ENCODE results near the gene MTA1.

Gene MTA1

DNA sequence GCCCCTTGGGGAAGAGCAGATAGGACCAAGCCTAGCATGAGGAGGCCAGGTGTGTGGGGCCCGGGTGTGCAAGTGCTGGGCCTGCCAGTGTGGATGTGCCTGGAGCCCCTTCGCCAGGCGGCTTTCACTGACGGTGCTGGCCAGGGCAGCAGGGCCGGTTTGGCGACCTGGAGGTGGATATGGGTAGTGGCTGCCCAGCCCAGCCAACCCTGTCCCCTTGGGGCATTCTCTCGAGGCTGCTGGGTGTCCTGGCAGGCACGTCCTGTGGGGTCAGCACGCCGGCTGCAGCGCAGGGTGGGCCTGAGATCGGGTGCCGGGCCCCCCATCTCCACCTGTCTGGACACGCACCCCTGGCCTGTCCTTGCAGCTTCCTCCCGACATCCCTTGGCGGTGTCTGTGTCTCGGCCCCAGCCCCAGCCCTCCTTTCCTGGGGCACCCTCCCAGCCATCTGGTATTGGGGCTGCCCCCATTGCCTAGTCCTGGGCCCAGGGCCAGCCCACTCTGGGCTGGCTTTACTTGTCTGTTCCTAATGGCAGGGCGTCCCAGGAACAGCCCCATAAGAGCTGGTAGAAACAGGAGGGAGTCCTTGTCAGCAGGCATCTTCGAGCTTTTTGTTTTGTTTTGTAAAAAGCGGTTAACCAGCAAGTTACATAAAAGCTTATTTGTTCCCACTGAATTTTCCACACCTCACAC lies 47.8 kb downstream of the MTA1 start:
- no peak for DNase-seq

DNA sequence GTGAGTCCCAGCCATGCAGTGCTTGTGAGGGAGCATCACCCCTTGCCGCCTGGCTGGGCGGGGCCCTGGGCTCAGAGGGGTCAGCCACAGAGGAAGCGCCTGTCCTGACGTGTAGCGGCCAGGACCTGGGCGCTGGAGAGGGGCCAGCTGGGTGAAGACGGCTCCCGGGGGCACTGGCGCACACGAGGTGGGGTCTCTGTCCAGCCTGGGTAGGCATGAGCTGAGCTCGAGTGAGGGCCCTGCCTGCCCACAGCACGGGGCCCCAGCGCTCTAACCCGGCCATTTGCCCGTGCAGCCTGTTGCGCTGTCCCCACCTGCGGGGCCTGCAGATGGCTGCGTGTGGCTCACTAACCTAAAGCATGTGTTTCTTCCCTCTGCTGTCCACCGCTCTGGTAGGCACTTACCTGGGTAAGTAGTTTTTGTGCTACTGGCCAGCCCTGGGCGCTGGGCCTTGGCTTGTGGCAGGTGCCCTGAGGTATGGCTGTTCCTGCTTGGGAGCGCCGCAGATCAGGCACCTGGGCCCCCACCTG lies 48.4 kb downstream of the MTA1 start:
- DNase-seq = no peak

DNA sequence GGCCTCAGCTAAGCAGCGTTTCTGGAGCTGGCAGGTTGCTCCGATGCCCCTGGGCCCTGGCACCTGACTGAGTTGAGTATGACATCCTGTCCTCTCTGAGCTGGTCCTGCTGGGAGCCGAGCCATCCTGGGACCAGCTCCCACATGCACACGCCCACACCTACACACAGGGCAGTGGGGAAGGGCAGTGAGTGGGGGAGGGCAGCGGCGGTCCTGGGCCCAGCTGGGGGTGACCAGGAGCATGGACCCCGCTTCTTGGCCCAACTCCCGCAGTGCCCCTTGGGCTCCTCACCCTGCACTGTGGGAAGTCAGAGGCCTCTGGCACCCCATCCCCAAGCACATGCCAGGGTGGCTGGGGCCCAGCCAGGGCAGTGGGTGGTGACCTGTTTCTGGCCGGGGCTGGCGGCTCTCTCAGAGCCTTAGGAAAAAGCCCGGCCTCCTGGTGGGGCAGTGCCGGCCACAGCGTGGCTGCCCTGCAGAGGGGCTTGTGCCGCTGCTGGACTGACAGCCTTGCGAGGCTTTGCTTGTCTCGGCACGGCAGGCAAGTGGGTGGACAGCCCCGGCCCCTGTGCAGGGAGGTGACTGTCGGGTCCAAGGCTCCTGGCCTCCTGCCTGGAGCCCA lies 49.1 kb downstream of the MTA1 start:
- no peak for DNase-seq

DNA sequence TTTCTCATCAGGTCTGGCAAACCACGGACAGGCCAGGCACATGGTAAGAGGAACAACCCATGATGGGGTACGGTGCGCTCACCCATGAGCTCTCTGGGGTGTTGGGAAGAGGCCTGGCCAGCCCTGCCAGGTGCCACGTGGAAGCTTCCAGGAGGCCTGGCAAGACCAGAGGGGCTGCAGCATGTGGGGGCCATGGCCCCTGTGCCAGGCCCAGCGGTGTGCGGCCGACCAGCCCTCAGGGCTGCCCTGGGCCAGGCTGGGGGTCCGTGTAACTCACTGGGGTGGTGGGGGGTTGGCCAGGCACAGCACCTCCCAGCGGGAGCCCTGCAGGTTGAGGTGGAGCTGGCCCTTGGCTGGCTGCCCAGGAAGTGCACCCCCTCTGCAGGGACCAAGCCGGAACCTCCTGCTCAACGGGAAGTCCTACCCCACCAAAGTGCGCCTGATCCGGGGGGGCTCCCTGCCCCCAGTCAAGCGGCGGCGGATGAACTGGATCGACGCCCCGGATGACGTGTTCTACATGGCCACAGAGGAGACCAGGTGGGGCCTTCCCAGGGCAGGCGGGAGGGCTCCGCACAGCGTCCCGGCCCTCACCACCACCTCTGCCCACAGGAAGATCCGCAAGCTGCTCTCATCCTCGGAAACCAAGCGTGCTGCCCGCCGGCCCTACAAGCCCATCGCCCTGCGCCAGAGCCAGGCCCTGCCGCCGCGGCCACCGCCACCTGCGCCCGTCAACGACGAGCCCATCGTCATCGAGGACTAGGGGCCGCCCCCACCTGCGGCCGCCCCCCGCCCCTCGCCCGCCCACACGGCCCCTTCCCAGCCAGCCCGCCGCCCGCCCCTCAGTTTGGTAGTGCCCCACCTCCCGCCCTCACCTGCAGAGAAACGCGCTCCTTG lies 50.1 kb downstream of the MTA1 start:
- DNase-seq = no peak

DNA sequence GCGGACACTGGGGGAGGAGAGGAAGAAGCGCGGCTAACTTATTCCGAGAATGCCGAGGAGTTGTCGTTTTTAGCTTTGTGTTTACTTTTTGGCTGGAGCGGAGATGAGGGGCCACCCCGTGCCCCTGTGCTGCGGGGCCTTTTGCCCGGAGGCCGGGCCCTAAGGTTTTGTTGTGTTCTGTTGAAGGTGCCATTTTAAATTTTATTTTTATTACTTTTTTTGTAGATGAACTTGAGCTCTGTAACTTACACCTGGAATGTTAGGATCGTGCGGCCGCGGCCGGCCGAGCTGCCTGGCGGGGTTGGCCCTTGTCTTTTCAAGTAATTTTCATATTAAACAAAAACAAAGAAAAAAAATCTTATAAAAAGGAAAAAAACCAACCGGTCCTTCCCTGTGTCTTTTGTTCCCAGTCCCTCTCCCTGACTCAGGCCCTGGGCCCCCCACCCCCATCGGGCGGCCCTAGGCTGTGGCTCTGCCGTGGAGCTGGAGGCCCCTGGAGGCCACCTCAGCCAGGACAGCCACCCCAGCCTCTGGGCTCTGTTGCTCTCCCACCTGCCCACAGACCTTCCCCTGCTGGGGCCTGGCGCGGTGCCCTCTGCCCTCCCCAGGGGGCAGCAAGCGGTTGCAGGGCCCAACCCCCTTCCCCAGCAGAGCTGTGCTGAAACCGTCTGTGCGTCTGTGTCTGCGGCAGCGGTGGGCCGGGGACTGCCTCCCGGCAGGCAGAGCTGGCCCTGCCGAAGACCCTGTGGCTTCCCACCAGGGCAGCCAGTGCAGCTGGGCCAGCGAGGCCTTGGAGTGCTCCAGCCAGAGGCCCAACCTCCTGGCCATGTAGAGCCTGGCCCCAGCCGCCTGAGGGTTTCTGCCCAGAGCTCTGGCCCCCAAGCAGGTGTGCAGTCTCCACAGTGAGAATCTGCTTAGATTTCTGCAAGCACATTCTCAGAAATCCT lies 51.0 kb downstream of the MTA1 start:
- DNase-seq = no peak

DNA sequence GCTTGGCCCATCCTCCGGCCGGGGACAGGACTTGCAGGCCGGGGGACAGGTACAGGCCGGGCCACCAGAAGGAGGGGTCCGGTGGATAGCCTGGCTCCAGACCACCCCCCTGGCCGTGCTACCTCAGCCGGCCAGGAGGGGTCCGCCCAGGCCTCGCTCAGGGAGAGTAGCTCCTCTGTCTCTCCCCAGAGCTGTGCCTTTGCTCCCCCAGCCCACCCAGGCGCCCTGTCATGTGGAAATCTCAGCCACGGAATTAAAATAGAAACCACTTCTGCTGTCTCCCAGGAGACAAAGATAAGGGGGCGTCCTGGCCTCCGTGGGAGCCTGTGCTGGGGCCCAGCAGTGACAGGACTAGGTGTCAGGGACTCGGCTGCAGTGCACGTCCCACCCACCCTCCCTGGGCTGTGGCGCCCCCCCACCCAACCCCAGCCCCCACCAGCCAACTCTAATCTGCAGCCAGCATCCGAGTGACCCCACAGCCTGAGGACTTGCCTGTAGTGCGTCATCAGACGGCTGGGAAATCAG lies 51.7 kb downstream of the MTA1 start:
- no peak for DNase-seq

DNA sequence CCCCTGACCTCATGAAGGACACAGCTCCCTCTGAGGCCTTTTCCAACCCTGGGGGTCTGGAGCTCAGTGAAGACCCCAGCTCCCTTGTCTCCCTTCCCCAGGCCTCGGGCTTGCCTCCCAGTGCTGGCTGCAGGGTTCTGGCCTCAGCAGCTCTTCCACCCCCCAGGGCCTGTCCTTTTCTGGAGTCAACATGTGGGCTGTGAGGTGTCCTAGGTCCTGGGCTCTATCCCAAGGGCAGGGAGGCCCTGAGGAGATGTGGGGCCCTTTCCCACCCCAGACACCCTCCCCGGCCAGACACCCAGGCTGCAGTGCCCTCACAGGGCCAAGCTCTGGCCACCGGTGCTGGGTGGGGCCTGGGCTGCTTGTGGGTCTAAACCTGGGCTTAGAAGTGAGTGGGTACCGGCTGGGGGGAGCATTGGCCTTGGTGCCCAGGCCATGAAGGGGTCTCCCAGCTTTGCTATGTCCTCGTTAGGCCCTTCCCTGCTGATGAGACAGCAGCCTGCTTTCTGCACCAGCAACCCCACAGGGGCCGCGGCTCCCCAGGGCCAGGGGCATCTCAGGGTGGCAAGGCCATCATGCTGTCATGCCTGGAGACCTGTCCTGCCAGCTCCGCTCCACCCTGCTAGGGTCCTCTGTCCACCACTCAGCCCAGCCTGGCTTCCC lies 52.3 kb downstream of the MTA1 start:
- DNase-seq = no peak

DNA sequence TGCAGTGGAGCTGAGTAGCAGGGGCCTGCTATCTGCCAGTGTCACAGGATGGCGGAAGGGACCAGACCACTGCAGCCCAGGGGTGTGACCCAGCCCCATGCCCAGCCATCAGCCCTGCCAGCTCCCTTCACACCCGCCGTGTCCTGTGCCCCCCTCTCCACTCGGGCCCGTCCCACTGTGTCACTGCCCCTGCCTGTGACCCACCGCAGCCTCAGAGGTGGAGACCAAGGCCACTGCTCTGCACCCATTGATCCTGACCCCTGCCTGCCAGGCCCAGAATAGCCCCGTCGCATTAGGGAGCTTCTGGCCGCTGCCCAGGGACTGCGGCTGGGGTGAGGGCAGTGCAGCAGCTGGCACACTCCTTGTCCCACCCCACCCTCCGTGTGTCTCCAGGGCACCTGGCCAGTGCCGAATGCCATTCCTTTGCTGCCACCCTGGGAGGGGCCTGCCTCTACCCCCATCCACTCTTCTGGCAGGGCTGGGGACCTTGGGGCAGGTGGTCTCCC lies 52.9 kb downstream of the MTA1 start:
- no peak for DNase-seq

DNA sequence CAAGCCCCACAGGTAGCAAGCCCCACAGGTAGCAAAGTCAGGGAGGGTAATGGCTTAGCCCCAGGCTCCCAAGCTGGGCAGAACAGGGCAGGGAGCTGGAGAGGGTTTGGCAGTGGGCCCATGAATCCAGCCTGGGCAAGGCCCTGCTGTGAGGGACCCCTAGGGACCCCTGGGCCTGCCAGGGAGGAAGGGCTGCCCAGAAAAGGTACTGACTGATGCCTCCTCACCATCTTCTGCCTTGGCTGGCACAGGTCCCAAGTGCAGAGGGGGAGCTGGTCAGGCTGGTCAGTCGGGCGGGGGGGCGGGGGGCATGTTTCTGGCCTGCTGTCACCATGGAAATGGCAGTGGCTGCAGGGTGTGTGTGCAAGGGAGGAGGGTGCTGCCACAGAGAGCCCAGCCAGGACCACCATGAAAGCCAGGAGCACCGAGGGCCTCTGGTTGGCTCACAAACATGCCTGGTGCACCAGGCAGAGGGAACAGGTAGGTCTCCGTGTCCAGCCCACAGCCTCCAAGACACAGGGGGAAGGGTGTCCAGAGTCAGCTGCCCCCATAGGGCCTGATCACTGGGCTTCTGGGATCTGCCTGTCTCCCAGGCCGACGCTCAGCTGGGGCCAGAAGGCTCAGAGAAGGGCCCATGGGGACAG lies 53.5 kb downstream of the MTA1 start:
- DNase-seq = no peak

DNA sequence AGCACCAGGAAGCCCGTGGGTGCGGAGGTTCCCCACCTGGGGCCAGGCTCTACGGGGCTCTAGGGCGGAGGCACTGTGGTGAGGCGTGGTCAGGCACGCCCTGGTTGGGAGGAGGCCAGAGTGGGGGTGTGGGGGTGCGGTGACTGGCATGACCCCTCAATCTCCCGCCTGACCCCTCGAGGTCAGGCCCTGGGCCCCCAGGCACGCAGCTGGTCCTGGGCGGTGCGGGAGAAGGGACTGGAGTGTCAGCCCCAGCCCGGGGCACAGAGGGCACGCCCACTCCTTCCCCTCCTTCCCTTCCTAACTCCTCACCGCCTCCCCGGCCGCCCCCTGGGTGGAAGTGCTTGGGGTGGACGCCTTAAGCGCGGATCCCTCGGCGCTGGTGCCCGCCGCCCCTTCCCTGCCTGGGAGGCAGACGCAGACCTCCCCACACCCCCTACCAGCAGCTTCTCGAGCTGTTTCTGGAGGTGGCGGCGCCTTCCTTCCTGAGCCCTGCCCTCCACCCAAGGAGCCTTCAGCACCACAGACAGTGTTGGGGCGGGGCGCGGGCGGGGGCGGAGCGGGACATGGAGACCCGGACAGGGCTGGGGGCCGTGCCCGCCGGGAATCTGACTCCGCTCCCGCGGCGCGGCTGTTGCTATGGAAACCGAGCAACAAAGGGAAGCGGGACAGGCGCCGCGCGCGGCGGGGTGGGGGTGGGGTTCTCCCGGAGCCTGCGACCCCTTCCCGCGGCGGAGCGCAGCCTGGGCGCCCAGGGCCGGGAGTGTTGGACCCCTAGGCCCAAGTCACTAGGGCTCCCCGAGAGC lies 54.3 kb downstream of the MTA1 start:
- no peak for DNase-seq

DNA sequence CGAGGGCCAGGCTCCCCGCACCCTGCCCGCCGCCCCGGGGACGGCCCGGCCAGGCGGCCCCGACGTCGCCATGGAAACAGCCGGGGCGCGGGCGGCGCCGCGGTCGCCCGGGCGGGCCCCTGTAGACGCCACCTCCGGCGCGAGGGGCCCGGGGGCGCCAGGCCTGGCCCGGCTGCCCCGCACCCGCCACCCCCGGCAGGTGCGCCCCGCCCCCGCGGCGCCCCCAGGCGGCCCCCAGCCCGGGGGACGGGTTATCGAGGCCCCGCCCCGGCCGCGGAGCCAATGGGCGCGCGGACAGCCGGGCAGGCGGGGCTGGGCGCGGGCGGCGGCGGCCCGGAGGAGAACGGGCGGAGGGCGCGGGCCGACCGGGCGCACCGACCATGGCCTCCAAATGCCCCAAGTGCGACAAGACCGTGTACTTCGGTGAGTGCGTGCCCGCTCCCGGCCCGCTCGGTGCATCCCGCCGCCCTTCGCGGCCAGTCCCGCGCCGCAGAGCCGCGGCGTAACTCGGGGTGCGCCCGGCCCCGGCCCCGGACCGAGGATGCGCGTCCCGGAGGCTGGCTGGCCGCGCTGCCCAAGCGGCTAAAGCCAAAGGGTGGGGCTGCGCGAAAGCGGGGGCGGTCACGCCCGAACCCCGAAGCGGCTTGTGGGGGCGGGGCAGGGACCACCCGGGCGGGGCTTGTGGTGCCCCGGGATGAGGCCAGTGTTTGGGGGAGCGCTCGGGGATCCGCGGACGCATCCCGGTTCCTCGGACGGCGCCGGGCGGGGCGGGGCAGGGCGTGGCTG lies 55.0 kb downstream of the MTA1 start, which contains the start of gene CRIP2:
Gene CRIP2 (plus strand): TSS at position 339 of the 786 bp plus-strand sequence. CDS start 42 bp downstream, at position 381.
- no peak for DNase-seq

DNA sequence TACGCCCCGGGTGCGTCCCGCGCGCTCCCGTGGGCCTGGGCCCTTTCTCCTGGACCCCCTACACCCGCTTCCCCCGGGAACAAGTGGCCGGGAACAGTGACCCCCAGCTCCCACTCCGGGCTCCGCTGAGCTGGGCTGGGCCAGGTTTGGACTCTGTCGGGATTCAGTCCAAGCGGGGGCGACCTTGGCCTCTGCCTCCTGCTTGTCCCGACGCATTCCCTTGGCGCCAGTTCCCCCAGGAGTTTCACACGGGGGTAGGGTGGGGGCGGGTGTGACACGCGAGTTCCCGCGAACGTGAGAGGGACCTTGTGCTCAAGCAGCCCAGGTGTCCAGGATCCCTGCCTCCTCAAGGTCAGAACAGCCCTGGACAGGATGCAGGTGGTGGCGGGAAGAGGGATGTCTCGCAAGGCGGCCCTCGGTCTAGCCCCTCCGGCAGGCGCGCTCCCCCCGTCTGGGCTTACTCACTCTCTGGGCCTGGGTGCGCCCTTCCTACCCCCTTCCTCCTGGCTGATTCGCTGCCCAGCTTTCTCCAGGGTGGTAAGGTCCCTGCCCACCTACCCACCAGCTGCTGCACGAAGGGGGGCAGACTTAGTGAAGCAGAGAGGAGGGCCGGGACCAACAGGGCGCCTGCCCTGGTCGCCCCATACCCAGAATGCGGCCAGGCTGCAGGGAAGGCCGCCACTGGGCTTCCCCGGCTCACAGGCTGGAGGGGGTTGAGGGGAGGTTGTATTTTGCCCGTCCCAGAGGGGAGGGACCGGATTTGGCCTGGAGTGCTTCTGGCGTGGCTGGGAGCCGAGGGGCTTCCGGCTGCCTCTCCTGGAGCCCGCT lies 55.9 kb downstream of the MTA1 start:
- DNase-seq = no peak

DNA sequence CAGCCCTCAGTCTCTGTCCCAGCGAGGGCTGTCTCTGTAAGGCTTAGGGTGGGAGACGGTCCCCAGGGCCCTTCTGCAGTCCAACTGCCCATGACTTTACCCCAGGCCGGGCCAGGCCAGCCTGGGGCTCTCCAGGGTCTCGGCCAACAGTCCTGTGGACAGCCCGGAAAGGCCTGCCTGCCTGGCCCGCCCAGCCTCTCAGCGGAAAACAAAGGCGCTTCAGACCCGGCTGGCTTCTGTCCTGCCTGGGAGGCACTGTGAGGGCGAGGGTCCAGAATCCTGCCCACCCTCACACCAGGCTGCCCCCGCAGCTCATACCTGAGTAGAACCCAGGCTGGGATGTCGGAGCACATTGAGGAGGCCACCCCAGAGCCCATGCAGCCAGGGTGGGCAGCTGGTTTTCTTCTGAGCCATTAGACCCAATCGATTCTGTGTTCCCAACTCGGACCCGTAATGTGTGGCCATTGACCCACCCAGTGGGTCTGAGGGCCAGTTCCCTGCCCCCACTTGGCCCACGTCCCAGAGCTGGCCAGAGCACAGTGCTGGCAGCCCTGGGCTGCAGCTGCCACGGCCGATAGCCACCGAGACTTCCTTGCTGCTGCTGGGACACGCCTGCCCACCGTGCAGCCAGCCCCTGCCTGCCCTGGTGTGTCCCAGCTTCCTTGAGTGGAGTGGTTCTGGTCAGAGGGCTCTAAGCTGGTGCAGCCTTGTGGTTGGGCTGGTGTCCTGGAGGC lies 56.6 kb downstream of the MTA1 start:
- DNase-seq = no peak

DNA sequence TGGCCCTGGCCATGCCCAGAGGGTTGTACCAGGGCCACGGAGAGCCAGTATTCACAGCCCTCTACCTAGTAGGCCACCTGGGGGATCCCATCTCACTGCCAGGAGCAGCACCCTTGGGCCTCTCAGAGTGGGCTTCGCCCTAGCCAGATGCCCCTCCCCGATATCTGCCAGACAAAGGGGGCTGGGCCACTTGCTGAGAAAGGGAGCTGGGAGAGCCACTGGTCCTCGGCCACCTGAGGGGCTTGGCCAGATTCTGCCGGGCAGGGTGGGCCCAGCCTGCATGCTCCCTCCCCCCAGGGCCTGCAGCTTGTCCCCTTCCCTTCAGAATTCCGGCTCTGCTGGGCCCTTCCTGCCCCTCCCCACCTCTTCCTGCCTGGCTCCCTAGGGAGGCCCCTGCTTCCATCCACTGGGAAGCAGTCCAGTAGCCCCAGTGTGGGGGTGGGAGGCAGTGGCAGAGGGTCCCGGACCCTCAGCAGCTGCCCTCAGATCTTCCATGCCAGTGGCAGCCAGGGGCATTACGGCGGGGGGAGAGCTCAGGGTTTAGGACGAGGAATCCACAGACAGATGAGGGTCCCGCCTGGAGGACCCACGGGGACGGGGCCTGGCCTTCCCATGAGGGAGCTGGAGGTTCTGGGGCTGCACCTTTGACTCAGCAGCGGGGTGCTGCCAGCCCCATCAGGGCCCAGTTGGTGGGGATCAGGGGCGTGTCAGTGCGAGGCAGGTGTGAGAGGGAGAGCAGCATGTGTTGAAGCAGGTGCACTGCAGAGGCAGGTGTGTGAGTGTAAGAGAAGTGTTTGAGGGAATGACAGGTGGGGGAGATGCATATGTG lies 57.4 kb downstream of the MTA1 start:
- DNase-seq = no peak

DNA sequence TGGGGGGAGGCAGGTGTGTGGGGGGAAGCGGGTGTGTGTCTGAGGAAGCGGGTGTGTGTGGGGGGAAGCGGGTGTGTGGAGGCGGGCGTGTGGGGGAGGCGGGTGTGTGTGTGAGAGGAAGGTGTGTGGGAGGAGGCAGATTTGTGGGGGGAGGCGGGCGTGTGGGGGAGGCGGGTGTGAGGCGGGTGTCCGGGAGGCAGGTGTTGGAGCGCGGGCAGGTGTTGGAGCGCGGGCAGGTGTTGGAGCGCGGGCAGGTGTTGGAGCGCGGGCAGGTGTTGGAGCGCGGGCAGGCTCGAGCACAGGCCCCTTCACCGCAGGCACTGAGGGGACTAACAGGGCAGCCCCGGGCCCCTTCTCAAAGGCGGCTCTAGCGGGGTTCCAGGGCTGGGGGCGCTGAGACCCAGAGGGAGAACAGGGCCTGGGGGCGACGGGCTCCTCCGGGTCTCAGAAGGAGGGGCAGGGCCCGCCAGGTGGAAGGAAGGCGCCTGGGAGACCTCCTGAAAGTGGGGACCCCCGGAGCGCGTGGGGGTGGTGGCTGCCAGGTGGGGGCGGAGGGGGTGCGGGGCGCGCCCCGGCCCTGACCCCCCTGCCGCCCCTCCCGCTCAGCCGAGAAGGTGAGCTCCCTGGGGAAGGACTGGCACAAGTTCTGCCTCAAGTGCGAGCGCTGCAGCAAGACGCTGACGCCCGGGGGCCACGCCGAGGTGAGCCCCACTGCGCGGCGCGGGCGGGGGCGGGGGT lies 58.2 kb downstream of the MTA1 start:
- DNase-seq = no peak

Data from KG1 (cell line).